Ureter (tissue), 1 donor: ENCODE data around the gene CISTR. TPM values are rescaled to one million over a fixed set of nuclear protein-coding genes. Genes with fewer than 3 reads are reported as not detected.
"Not testable (repeated sequence)": the region's sequence is repeated elsewhere in the genome, so short reads cannot be mapped to it uniquely, and the experiment has no call there.

Experiments used
- DNase-seq: peaks from one replicate; pipeline ENCODE4 v3.0.0-alpha.2; 2020; ENCODE audit warnings: low spot score
- total RNA-seq: library from RNA; stranded (reverse); gene quantifications from one replicate; pipeline ENCODE4 v1.2.4, GENCODE V29; 2023
- donor health status: DM: yes; HTN: yes; CAD: no.

CISTR gene
- total RNA-seq: not detected

- DNase-seq: no peak
Measured at GRCh38 chr12:53751336-53752191, at the start of gene CISTR. CISTR (minus strand) TSS chr12:53751979.

GRCh38 chr12:53798575-53798974 is 46.8 kb upstream of the CISTR start:
- no peak for DNase-seq

DNA sequence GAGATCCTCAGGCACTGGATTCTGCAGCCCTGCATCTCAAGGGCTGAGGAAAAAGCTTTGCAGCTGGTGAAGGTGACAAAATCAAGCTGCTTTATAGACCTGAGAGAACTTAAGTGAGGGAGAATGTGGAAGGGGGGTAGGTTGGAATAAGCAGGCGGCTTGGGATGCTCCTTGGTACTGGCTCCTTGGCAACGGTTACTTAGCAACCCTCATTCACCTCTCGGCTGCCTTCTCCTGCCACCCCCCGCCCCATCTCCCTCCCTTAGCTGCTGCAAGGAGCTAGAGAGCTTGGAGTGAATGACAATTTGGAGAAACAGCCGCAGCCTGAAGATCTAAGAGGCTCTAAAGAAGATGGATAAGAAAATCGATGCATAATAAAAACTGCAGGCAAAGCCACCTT is 44.1 kb upstream of the CISTR start:
- no peak for DNase-seq

GRCh38 chr12:53793221-53793620 is 41.4 kb upstream of the CISTR start:
- DNase-seq: no peak

DNA sequence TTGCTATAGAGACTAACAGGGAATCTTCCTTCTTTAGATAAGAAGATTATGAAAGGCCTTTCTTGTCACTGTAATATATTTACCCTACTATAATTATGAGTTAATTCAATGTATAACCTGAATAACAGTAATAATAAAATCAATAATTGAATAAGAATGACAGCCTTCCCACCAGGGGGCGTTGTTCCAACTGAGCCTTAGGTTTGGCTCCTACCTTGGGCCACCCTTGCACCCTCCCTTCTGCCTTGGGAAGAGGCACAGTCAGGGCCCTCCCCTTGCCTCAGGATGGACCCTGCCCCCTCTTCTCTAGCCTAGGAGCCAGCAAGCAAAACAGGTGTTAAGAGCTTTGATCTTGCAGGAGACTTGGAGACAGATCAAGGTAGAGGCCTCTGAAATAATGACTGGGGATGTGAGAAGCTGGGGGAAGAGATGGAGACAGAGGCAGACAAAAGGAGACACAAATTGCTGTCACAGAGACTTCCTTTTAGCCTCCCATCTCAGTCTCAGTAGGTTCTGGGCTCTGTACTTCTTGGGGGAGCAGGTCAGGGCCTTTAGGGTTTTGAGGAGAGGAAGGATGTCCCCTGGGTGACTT is 40.1 kb upstream of the CISTR start:
- DNase-seq: no peak

DNA sequence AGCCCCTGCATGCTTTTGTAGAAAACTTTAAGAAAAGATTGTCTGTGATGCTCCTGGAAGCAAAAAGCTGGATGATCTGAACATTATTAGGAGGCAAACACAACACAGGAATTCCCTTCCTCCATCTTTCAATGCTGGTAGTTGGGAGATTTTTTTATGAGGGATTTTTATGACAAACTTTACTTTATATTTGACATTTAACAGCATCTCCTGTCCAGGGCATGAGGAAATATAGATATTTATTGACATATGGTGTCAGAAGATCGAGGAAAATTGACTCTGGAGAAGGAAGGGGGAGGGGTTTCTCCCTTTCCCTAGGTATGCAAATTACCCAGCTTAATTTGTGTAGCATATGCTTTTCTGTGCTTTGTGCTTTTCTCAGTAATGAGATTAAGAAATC is 37.8 kb upstream of the CISTR start:
- no peak for DNase-seq

DNA sequence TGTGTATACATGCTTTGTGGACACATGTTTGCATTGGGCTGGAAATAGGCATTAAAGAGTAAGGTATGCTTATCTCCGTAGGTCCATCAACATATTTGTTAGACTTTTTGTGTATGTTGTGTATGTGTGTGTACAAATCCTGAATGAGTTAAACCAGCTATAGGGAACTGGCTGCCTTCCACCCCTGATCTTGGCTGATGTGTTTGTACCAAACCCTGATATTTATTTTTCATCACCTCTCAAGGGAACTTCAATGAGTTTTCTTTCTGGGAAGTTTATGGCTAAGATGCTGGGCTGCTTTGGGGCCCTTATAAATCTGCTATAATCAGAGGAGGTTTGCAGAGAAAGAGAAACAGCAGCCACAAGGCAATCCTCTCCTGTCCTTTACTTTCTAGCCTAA is 37.1 kb upstream of the CISTR start:
- no peak for DNase-seq

- DNase-seq: no peak
Measured at GRCh38 chr12:53786411-53786810, 34.6 kb upstream of the CISTR start.

DNA sequence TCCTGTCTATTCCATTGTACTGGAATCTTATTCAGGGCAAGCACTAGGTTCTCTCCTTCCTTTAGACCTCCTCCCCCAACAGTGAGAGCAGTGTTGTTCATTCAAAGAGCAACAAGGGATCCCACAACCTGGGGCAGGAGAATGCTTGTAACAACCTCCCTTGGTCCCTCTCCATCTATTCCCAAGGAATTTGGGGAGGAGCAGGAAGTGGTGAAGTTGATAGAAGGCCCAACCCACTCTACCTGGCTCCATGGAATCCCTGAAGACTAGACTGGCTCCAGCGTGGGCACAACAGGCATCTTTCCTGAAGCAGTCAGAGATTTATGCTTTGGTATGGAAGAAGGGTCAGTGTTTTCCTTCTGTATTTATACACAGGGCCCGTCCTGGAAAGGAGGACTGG is 33.4 kb upstream of the CISTR start:
- no peak for DNase-seq

- no peak for DNase-seq
Measured at GRCh38 chr12:53782093-53782703, 30.4 kb upstream of the CISTR start.

DNA sequence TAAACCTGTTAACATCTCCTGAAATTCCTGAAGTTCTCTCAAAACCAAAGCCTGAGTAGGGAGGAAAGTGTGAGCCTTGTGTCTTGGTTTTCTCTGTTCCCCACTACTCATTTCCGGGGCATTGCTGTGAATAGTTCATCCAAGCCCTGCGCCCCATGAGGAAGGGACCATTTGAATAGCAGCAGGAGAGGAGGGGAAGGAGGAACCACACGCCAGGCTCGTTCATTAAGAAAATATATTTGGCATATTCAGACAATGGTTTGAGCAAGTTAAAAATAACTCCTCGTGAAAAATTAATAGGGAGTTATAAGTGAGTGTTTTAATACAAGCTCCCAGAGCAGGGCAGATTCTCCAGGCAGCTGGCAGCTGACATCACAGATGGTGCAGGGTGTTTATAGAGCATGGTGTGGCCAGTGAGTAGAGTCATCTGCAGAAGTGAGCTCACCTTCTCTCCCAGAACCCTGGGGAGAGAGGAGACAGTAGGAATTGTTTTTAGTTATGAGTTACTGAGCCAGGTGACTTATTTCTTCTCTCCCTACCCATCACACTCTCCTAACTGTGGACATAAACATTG is 29.5 kb upstream of the CISTR start:
- DNase-seq: no peak

GRCh38 chr12:53780323-53780722 is 28.5 kb upstream of the CISTR start:
- DNase-seq: no peak

DNA sequence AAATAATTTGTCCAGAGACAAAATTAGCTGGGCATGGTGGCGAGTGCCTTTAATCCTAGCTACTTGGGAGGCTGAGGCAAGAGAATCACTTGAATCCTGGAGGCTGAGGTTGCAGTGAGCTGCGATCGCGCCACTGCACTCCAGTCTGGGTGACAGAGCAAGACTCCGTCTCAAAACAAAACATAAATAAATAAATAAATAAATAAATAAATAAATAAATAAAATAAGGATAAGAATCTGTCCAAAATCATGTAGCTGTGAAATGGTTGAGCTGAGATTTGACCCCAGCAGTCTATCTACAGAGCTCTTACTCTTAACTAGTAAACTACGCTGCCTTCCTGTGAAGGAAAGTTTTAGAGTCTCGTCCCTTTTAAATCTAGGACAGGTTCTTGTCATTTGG is 27.9 kb upstream of the CISTR start:
- not testable (repeated sequence) for DNase-seq

DNA sequence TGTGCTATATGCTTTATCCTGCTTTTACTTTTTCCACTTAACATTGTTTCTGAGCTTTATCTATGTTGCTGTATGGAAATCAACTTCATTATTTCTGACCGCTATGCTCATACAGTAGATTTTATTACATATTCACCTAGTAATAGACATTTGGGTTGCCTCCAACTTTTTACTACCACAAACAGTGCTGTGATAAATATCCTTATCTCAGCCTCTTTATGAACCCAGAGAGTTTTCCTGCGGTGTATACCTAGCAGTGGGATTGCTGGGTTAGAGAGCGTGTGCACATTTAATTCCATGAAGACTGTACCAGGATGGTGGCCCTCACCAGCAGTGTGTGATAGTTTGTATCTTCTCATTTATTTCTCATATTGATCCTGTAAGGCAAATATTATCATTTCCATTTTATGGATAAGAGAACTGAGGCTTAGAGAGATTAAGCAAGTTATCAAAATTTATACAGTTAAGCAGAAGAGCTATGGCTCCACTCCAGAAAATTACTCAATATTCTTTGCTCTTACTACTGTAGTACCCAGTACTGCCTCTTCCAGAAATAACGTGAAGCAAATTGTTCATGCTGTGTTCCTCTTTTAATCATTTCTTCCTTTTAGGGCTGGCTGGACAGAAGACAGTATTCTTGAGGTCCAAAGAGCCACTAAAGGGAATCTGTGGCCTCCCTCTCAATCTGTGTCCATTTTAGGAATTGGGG is 26.3 kb upstream of the CISTR start:
- DNase-seq: no peak

DNA sequence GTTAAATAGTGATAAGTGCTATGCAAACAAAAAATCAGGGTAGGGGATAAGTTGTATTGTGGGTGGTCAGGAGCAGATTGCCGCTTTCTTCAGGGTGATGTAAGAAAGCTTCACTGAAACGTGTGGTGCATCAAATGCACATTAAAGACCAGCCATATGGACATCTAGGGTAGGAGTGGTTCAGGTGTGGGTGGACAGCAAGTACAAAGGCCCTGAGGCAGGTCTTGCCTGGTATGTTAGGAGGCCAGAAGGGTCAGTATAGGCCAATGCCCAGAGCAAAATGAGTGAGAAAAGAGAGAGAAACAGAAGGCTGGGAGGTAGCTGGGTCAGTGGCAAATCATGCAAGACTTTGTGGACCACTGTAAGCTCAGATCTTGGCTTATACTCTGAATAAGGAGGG is 25.6 kb upstream of the CISTR start:
- DNase-seq: no peak

DNA sequence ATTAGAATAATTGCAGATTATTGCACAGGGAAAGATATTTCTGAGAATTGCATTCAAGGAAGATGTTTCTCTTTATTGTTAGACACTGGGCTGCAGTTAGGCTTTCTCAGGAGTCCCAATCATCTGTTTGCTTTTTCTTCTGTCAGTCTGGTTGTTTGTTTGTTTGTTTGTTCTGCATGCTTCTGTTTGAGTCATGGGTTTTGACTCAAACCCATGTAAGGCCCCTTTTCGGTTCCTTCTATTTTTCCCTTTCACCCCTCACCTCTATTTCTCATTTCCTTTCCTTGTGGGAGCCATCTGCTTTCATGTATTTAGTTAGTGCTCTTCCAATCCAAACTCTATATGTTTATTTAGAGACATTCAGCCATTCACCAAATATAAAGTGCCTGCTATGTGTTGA is 25.1 kb upstream of the CISTR start:
- DNase-seq: no peak

GRCh38 chr12:53775478-53776145 is 23.8 kb upstream of the CISTR start:
- no peak for DNase-seq

DNA sequence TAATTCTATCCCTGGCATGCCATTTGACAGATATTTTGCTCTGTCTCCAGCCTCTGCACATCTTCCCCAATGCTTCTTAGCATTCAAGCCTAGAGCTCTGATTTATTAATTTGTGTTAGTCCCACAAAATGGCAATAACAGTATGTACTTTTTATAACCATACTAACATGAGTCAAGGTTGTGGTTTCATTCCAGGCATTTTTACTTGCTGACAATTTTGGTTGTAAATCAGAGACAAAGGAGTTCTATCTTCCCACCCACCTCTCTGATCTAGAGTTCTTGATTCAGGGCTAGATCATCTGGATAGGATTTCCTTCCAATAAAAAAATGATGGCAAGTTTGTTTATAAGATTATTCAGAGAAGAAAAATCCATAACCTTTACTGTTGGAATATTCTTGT is 18.5 kb upstream of the CISTR start:
- DNase-seq: no peak

DNA sequence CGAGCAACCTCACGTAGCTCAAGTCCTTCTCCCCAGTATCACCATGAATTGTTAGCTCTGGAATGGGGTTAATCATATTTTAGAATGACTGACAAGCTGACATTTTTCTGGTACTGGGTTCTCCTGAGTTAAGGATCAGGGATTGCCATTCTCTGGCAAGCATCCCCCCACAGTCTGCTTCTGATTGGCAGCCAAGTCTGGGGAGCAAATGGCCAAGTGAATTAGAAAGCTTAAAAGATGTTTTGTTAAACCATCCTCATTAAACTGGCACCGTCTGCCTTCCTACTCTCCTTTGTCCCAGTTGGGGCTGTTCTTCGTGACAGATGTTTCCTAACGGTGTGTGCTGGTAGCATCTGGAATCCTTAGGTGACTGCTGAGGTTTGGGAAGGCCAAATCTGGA is 17.2 kb upstream of the CISTR start:
- DNase-seq: no peak

DNA sequence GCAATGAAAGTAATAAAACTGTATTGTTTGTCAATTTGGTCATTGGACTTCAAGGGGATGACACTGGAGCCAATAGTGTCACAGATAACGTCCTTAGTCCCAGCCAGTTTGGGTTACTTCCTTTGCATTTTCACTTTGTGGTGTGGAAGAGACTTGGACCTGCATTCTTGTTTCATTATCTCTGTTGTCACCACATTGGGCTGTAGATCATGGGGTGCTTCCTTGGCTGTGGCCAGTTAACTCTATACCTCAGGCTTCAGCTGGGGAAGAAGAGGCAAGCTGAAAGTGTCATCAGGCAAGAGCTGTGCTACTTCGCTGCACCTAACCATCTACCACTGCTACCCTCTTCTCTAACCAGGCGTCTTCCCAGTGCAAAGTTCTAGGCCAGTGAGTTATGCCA is 15.1 kb upstream of the CISTR start:
- DNase-seq: no peak

DNA sequence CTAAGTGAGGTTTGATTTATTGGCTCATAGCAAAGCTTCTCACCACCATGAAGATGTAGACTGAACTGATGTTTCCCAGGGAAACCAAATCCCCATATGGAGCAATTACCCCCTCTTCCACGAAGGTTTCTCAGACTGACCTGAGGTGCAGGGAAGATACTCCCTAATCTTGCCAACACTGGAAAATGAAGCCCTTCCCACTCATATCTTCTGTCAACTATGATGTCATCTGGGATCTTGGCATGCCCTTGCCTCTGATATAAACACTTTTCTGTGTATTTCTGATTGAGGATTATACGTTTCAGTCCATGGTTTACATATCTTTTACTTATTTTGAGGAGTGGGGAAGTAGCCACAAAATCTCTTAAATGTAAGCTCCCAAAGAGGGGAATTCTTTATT is 14.1 kb upstream of the CISTR start:
- no peak for DNase-seq

DNA sequence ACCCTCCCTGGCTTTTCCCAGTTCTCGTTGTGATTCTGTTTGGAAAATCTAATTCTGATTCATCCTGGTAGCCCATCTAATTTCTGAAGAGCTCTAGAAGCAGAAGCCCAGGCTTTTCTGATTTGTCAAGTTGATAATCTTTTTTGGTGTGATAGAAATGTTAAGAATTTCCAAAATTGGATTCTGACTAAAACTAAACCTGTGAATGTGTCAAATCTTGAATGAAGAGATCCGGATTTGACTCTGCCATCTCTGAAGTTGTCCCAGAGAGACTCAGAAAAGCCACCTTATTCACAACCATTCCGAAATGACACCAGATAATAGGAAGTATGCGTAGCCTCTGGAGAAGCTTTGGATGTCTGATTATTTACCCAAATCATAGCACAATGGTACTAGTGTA is 12.8 kb upstream of the CISTR start:
- no peak for DNase-seq
